ENCODE results near the gene NOC2L. TPM values are rescaled to one million over a fixed set of nuclear protein-coding genes. Genes with fewer than 3 reads are reported as not detected.

The NOC2L gene
- total and polyA plus RNA-seq, 2 donors (not counting 1 experiment from before 2014, with no cell fraction given): 34.1 to 61.1 TPM

DNA sequence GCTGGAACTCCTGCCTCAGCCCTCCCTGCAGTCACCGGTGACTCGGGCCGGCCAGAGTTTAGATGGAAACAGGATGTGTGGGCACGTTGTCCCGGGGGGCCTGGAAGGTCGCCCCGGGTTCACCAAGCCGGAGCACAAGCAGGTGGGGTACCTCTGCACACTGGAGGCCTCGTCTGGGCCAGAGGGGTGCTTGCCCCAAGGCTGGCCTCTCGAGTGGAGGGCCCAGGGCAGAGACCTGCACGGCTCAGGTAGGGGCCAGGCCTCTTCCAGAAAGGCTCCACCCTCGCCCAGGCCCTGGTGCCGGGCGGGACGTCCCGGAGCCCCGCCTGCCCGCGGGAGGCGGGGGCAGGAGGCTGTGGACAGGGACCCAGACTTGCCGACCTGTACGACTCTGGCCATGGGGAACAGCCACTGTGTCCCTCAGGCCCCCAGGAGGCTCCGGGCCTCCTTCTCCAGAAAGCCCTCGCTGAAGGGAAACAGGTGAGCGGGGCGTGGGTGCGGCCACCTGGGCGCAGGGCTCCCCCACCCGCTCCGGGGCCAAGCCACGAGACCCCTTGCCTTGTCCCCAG is 7.2 kb upstream of the NOC2L start, which contains the start of gene PLEKHN1:
Gene PLEKHN1 (plus strand): TSS at position 348 of the 569 bp plus-strand sequence. CDS start 50 bp downstream, at position 398.
- Histone ChIP-seq H3K36me3 (ENCODE audit: control insufficient read depth, insufficient read depth, low read length) (peaks cover 10% of the 10 kb centered on the region), H3K79me2 (ENCODE audit: control insufficient read depth, insufficient read depth, low read length) (peaks cover 2% of the 10 kb centered on the region), H3K27me3 (ENCODE audit: control insufficient read depth, insufficient read depth, low read length) (no peaks in the 10 kb centered on the region), H4K20me1 (ENCODE audit: control insufficient read depth, extremely low read depth, insufficient read depth, low read length) (no peaks in the 10 kb centered on the region), H3K4me1 (ENCODE audit: control insufficient read depth, extremely low read depth, insufficient read depth, low read length) (peaks cover 8% of the 10 kb centered on the region), H3K9me3 (ENCODE audit: control insufficient read depth, insufficient read depth, low read depth, low read length) (no peaks in the 10 kb centered on the region), H3K4me3 (replicated peaks in 1 of 4; ENCODE audit: control extremely low read depth in 1 of 4, insufficient read depth in 1 of 4, low read depth in 3 of 4, low read length in 4 of 4) (peak within 1 kb of the TSS; percentile 41 to 78 (median 70)), H3K9ac (ENCODE audit: insufficient read depth, low read length) (peak within 1 kb of the TSS; percentile 79), H2AFZ (ENCODE audit: low read length) (peak within 1 kb of the TSS; percentile 92), H3K4me2 (ENCODE audit: extremely low read depth, insufficient read depth, low read length) (peak within 1 kb of the TSS; percentile 95), H3K27ac (ENCODE audit: insufficient read depth, low read length) (peak within 1 kb of the TSS; percentile 90)
- peak in 1 of 2 donors; percentile 71 for DNase-seq (ENCODE audit: low read depth in 2 of 2)
- TF ChIP-seq EZH2 (IDR thresholded peaks at IDR 0.05; ENCODE audit: low read length, missing control alignments) (no peak), CTCF (conservative IDR thresholded peaks at IDR 0.05 in 1 of 2, IDR thresholded peaks at IDR 0.05 in 1 of 2; ENCODE audit: low read depth in 1 of 2, low read length in 2 of 2) (no peak)

- no peaks in the 10 kb centered on the region for H4K20me1 ChIP-seq (ENCODE audit: control insufficient read depth, extremely low read depth, insufficient read depth, low read length)
- peak overlapping the region; percentile 90 for H3K27ac ChIP-seq (ENCODE audit: insufficient read depth, low read length)
- no peaks in the 10 kb centered on the region for H3K9me3 ChIP-seq (ENCODE audit: control insufficient read depth, insufficient read depth, low read depth, low read length)
- TF ChIP-seq EZH2 (IDR thresholded peaks at IDR 0.05; ENCODE audit: low read length, missing control alignments): no peak
- no peak for TF ChIP-seq CTCF (conservative IDR thresholded peaks at IDR 0.05 in 1 of 2, IDR thresholded peaks at IDR 0.05 in 1 of 2; ENCODE audit: low read depth in 1 of 2, low read length in 2 of 2)
- H2AFZ ChIP-seq (ENCODE audit: low read length): no peak overlapping the region
- no peak for DNase-seq (ENCODE audit: low read depth in 2 of 2)
- peaks cover 8% of the 10 kb centered on the region for H3K4me1 ChIP-seq (ENCODE audit: control insufficient read depth, extremely low read depth, insufficient read depth, low read length)
- H3K27me3 ChIP-seq (ENCODE audit: control insufficient read depth, insufficient read depth, low read length): no peaks in the 10 kb centered on the region
- H3K4me2 ChIP-seq (ENCODE audit: extremely low read depth, insufficient read depth, low read length): no peak overlapping the region
- H3K36me3 ChIP-seq (ENCODE audit: control insufficient read depth, insufficient read depth, low read length): peaks cover 10% of the 10 kb centered on the region
- H3K4me3 ChIP-seq (replicated peaks in 1 of 4; ENCODE audit: control extremely low read depth in 1 of 4, insufficient read depth in 1 of 4, low read depth in 3 of 4, low read length in 4 of 4): peak overlapping the region in 1 of 4 experiments; percentile 69
- H3K79me2 ChIP-seq (ENCODE audit: control insufficient read depth, insufficient read depth, low read length): peaks cover 2% of the 10 kb centered on the region
- no peak overlapping the region for H3K9ac ChIP-seq (ENCODE audit: insufficient read depth, low read length)
These were observed 6.6 kb upstream of the NOC2L start for GRCh38 chr1:965526-966134.

DNA sequence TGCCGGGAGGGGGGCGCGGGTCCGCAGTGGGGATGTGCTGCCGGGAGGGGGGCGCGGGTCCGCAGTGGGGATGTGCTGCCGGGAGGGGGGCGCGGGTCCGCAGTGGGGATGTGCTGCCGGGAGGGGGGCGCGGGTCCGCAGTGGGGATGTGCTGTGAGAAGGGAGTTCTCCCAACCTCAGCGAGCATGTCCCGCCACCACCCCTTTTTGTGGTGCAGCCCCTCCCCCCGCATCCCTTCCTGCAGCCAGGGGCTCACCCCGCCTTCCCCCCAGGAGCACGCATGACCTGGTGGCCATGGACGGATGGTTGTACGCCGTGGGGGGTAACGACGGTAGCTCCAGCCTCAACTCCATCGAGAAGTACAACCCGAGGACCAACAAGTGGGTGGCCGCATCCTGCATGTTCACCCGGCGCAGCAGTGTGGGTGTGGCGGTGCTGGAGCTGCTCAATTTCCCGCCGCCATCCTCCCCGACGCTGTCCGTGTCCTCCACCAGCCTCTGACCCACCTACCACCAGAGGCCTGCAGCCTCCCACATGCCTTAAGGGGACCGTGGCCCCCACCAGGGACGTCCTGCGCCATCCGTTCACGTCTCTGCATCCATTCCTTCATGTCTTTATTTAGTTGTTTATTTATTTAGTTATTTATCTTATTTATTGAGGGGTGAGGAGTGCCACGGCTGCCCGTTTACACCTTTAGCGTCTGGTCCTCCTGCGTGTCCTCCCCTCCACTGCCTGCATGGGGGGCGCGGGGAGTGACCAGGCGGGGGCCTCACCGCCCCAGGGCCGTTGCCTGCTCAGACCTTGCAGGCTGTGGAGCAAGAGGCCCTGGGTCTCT is 5.9 kb upstream of the NOC2L start:
- H2AFZ ChIP-seq (ENCODE audit: low read length): no peak overlapping the region
- peaks cover 8% of the 10 kb centered on the region for H3K4me1 ChIP-seq (ENCODE audit: control insufficient read depth, extremely low read depth, insufficient read depth, low read length)
- H3K4me2 ChIP-seq (ENCODE audit: extremely low read depth, insufficient read depth, low read length): no peak overlapping the region
- no peaks in the 10 kb centered on the region for H3K27me3 ChIP-seq (ENCODE audit: control insufficient read depth, insufficient read depth, low read length)
- no peak for TF ChIP-seq EZH2 (IDR thresholded peaks at IDR 0.05; ENCODE audit: low read length, missing control alignments)
- TF ChIP-seq CTCF (conservative IDR thresholded peaks at IDR 0.05 in 1 of 2, IDR thresholded peaks at IDR 0.05 in 1 of 2; ENCODE audit: low read depth in 1 of 2, low read length in 2 of 2): no peak
- no peak overlapping the region for H3K27ac ChIP-seq (ENCODE audit: insufficient read depth, low read length)
- H3K9ac ChIP-seq (ENCODE audit: insufficient read depth, low read length): no peak overlapping the region
- no peaks in the 10 kb centered on the region for H3K9me3 ChIP-seq (ENCODE audit: control insufficient read depth, insufficient read depth, low read depth, low read length)
- H3K79me2 ChIP-seq (ENCODE audit: control insufficient read depth, insufficient read depth, low read length): peaks cover 2% of the 10 kb centered on the region
- no peaks in the 10 kb centered on the region for H4K20me1 ChIP-seq (ENCODE audit: control insufficient read depth, extremely low read depth, insufficient read depth, low read length)
- H3K4me3 ChIP-seq (replicated peaks in 1 of 4; ENCODE audit: control extremely low read depth in 1 of 4, insufficient read depth in 1 of 4, low read depth in 3 of 4, low read length in 4 of 4): no peak overlapping the region
- H3K36me3 ChIP-seq (ENCODE audit: control insufficient read depth, insufficient read depth, low read length): peaks cover 10% of the 10 kb centered on the region
- DNase-seq (ENCODE audit: low read depth in 2 of 2): no peak
